GM21390 (cell line): ENCODE measurements around the gene GJE1.
"Not testable (repeated sequence)": the region's sequence is repeated elsewhere in the genome, so short reads cannot be mapped to it uniquely, and the experiment has no call there.

Experiments used
- ATAC-seq: cut with Tn5 transposase; IDR thresholded peaks from one replicate; pipeline ENCODE4 v1.9.1; 2021; ENCODE audit not compliant: unreplicated experiment

GJE1 gene, protein sequence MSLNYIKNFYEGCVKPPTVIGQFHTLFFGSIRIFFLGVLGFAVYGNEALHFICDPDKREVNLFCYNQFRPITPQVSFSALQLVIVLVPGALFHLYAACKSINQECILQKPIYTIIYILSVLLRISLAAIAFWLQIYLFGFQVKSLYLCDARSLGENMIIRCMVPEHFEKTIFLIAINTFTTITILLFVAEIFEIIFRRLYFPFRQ

DNA sequence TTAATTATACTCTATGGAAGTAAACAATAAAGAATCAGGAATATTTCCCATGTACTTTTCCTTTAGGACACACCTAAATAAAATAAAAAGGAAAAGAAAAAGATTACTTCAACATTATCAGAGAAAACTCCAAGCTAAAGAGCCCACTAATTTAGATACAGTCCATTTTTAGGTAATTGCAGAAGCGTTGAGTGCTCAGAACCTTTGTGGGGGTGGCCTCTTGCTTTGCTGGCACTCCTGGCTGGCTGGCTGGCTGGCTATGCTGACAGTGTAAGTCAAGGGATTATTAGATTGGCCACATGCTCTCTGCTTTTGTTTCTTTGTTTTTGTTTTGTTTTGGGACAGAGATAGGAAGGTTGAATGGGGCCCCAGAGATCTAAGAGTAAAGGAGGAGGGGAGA is at the start of gene GJE1:
TSS of gene GJE1 (plus strand) at position 301 of the 400 bp plus-strand sequence. CDS start 234 bp downstream, outside the sequence.
- no peak for ATAC-seq

DNA sequence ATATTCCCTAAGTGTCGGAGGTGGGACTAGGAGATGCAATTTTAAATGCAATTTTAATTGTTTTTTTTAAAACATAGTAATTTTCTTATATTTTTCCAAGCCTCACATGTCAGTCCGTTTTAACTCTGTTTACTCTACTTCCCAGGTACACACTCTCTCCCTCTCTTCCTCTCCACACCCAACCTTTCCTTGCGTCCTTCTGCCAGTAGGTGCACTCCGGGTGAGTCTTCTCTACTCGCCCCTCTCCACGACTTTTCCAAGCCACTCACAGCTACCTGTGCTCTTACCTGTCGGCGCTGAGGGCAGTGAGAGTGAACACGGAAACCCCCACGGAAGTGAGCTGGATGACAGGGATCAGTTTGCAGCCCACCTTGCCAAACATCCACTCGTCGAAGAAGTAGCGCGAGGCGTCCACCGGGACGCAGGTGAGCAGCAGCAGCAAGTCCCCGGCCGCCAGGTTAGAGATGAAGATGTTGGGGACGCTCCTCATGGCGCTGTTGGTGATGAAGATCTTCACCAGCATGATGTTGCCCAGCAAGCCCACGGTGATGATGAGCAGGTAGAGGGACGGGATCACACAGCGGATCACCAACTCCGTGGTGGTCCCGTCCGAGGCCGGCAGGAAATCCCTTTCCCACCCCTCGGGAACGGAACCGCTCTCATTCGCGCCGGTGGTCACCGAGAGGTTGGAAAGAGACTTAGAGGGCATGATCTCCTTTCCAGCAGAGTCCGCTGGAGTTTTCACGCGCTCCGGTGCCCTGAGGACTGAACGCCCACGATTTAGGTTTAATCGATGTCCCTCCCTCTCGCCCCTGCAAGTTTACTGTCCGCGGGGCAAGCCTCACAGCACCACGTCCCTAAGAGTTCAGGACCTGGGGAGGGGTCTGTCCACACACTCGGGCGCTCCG is 44.5 kb upstream of the GJE1 start:
- ATAC-seq: no peak

DNA sequence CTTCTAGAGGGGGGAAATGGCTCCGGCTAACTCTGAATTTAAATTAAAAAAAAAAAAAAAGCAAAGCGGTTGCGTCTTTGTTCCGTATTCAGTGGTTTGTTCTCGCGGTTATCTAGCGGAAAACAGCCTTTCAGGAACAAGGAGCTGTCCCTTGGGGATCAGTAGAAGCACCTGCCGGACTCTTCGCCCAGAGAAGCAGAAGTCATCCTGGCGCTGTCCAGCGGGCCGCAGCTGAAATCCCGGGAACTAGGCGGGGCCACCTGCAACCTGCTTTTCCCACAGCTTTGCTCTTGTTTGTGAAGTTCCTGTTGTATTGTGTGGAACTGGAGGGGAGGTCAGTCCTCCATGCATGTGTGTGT is 43.9 kb upstream of the GJE1 start:
- no peak for ATAC-seq

DNA sequence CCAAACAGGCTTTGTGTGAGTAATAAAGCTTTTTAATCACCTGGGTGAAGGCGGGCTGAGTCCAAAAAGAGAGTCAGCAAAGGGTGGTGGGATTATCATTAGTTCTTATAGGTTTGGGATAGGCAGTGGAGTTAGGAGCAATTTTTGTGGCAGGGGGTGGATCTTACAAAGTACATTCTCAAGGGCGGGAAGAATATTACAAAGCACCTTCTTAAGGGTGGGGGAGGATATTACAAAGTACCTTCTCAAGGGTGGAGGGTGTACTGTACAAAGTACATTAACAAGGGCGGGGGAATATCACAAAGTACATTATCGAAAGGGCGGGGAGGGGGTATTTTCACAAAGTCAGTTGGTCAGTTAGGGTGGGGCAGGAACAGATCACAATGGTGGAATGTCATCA is 27.9 kb upstream of the GJE1 start:
- not testable (repeated sequence) for ATAC-seq

DNA sequence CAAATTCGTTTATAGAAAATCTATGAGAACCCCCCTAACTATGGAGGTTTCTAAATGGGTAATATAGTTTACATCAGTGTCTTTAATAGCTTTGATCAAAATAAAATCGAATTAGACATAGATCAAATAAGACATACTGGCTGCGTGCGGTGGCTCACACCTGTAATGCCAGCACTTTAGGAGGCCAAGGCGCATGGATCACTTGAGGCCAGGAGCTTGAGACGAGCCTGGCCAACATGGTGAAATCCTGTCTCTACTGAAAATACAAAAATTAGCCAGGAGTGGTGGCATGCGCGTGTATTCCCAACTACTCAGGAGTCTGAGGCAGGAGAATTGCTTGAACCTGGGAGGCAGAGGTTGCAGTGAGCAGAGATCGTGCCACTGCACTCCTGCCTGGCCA is 21.9 kb upstream of the GJE1 start:
- ATAC-seq: not testable (repeated sequence)

DNA sequence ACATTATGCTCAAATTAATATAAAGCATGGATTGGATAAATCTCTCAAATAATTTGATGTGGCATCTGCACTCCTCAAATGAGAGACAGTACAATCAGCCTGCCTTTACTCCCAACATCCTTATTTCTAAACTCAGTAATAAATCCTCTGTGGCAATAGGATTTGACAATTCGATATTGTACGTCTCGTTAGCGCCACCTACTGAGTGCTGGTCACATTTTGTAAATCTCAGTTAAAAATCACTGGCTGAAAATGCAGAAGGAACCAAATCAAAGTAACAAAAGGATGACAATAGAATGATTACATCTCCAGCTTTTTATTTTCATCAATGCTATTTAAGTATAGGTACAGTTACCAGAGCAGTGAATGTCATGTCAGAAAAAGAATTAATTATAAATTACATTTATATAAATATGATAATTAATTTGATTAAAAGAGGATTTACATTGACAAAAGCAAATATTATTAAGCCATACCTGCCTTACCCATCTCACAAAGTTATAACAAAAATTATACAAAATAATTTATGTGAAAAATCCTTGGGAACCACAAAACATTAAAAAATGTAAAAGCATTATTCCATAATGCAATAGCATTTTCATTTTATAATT is 20.2 kb upstream of the GJE1 start:
- ATAC-seq: peak; percentile 77

DNA sequence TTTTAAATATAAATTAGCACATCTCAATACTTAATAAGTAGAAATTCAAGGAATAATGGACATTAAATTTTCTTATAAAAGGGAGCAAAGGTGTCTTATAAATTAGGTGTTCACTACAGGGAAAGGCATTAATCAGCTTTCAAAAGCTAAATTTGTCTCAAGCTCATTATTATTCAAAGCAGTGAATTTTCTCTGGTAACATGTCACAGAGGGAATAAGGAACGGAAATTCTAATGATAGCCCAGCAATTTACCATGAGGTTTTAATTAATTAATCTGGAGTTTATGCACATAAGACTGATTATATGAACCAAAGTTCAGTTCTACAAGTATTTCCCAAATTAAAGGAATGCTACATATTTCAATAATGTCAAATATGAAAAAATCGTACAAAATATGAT is 15.4 kb upstream of the GJE1 start:
- ATAC-seq: no peak

DNA sequence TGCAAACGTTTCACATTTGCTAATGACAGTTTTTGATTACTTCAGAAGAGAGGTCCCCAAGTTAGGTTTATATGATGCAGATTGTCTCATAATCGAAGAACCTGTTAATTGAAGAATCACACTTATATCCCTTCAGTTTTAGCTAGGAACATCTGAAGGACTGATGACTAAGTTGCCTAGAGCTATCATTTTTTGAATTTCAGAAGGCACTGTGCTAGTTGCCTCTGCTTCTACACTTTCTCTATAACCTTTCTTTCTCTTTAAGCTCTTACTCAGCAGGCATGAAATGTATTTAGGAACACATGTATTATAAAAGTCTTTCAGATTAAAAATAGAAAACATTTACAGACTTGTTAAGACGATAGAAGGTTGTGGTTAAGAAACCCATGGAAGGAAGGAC is 14.4 kb upstream of the GJE1 start:
- no peak for ATAC-seq

DNA sequence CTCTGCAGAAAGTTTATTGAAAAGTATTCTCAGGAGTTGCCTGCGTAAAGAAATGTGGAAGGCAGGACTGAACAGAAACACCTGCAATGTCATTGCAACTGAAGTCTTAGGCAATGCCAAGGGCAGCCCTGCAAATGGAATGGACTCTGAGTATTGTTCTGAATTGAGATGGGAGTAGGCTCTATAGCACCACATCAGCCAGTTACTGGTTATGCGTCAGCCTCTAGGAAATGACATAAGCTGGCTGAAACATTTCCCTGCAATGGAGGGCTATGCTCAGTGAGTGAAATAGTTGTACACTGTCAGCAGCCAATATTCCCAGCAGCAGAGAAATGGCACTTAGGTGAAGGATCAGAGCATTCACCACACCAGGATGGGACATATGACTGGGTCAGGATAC is 13.8 kb upstream of the GJE1 start:
- ATAC-seq: no peak

DNA sequence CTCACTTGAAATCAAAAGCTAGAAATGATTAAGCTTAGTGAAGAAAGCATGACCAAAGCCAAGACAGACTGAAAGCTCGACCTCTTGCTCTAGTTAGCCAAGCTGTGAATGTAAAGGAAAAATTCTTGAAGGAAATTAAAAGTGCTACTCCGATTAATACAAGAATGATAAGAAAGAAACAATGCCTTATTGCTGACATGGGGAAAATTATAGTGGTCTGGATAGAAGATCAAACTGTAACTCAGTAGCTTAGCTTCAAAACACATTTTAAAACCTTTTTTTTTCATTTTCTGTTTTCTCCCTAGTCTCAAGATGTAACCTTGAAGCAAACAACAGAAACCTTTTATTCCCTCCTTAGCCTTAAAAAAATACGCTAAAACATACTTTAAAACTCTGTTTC is 11.4 kb upstream of the GJE1 start:
- ATAC-seq: no peak

DNA sequence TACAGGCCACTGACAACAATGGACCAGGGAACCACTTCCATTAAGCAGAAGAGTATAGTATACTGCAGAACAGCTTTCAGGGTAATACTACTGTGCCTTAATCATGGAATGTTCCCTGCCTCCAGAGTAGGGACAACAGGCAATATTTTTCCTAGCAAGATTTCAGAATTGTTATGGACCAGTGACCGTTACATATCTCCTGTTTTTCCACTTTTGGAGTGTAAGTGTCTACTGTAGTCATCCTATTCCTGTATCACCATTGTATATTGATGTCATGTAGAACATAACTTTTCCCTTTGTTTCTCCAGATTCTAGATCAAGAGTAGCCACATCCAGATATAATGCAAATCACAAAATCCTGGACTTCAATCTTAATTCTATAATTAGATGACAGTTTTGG is 1.9 kb upstream of the GJE1 start:
- no peak for ATAC-seq

DNA sequence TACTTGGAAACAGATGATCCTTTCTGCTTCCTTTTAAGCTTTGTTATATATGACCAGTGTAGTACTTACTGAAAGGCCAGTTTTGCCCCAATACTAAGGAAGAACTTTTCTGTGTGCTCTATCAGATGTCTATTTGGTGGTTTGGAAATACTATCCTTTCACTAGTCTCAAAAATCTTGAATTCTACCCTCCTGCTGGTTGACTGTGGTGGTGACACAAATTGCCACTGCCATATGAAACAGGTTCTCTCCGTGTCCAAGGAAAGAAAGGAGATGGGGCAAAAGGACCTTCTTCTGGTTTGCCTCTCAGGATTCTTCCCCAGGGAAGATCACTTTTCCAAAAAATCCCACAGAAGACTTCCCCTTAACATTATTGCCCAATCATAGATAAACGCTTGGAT is 6.2 kb downstream of the GJE1 start:
- ATAC-seq: no peak

DNA sequence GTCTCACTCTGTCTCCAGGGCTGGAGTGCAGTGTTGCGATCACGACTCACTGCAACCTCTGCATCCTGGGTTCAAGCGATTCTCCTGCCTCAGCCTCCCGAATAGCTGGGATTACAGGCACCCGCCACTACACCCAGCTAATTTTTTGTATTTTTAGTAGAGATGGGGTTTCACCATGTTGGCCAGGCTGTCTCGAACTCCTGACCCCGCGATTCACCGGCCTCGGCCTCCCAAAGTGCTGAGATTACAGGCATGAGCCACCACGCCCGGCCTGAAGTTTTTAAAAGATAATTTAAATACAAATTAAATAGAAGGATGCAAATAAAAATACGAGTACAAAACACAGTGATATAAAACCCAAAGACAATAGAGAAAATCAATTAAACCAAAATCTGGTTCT is 8.8 kb downstream of the GJE1 start:
- not testable (repeated sequence) for ATAC-seq

DNA sequence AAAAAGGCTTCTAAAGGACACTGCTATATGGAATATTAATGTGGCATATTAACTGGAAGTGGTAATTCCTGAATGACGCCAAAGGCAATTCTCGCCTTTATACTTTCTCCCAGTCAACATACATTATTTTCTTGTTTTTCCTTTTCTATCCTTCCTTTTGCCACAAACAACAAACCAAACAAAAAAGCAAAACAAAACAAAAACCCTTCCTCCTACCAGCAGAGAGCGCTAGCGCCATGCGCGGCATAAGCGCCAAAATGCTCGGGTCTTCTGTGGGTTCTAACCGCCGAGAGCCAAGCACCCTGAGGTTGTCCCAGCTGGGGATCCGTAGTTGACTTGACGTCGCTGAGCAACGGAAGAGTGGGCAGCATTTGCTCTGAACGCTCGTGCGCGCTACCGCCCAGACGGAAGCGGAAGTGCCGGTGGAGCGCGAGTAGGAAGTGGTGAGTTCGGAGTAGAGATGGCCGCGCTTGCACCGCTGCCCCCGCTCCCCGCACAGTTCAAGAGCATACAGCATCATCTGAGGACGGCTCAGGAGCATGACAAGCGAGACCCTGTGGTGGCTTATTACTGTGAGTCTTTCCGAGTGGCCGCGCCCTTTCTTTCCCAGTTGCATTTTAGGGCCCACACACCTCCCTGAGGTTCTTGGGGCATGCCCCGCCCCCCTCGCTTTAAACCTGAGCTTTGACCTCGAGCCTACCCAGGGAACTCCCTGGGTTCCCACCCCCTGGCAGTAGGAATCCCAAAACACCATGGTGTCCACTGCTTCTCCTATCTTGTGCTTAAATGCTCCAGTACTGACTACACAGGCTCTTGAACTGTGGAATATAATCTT is 14.3 kb downstream of the GJE1 start, which contains the start of the genes NMBR and VTA1:
TSS of gene NMBR (minus strand) at position 295 of the 835 bp plus-strand sequence. CDS start 58,464 bp downstream, outside the sequence.
TSS of gene VTA1 (plus strand) at position 436 of the 835 bp plus-strand sequence. CDS start at position 461, 25 bp downstream.
- ATAC-seq: peak; percentile 100

DNA sequence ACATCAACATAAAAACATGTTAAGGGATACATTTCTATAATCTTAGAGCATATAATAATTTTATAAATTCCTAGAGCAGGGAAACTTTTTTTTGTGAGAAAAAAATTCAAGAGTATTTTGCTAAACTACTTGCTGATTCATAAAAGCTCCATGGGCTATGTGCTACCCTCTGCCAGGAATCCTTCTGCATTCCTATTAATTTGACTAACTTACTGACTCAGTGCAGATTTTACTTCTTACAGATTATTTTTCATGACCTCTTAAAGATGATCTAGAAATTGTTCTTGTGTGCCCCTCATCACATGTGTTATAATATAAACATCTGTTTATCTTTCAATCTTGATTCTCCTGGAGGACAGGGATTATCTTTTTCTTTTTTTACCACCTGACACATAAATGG is 20.0 kb downstream of the GJE1 start:
- ATAC-seq: no peak

DNA sequence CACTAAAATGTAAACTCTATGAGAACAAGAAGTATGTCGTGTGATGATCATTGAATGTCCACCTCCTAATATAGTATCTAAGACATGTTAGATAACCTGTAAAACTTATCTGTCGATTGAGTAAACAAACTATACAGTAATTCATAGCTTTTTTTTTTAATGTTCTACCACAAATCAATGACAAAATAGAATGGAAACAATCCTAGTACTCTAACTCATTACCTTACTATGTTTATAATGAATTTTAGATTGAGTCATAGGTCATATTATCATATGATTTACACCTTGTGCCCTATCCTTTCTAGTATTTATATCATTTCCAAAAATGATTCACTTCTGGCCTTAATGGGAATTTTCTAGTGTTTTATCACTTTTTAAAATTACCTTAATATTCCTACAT is 20.5 kb downstream of the GJE1 start:
- ATAC-seq: no peak

DNA sequence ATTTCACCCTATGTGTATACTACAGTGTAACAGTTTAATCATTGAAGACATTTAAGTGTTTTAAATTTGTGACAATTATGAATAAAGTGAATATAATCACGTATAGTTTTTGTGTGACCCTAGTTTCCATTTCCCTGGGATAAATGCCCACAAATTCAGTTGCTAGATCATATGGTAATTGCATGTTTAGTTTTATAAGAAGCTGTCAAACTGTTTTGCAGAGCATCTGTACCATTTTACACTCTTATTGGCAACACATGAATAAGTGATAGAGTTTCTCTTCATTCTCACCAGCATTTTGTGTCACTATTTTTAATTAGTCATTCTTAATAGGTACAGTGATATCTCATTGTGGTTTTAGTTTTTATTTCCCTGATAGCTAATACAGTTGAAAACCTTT is 21.6 kb downstream of the GJE1 start:
- no peak for ATAC-seq

DNA sequence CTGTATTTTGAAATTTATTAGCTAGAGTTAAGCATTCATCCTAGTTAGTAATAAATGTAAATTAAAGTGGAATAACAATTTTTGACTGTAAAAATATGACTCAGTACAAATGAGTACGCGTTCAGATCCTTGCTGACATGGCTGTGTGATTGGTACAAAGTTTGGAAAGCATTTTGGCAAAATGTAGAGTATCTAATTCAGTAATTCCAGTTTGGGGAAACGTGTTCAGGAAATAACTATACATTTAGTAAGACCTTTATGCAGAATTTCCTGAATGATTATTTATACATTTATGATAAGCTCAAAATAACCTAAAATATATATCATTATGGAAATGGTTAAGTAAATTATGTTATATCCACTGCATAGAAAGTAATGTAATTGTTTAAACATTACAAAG is 22.4 kb downstream of the GJE1 start:
- no peak for ATAC-seq

DNA sequence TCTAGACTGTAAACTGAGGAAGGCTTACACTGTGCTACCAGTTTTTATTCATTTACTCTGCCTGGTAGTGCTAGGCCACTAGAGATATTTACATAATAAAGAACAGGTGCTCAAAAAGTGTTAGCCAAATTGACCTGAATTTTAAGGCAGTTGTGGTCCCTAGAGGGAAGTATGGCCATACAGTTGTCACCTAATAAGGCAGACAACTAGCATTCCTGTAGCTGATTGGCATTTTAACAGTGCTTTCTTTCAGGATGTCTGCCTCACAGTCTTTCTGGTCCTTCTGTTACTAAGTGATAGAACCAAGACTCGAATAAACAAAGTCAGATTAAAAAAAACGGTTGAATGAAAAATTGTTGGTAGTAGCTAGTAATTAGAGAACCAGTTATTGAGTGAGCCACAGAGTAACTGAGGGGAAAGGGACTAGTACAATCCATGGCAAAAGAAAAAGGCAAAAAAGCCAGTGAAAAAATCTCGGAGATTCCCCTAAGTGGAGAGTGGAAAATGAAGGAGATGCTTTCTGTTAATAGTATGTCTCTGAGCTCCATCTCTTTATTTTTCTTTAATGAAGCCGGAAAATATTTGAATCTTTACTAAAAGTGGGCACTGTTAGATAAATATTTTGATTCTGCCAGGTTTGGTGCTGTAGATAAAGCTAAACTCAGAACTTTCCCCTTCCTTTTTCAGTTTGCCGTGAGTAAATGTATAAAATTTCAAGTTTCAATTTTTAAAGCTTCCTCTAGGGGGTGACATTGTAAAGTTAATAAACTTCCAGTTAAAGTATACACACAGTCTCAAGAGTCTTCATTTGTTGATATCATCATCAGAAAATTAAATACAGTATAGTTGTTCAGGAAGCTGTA is 23.4 kb downstream of the GJE1 start:
- peak; percentile 48 for ATAC-seq

DNA sequence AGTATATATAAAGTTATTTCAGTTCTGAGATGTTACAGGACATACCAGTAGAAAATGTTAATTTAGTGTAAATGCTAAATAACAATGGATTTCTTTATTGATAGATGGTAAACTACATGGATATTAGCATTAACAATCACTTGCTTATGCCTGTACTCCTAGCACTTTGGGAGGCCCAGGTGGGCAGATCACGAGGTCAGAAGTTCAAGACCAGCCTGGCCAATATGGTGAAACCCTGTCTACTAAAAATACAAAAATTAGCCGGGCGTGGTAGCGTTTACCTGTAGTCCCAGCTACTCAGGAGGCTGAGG is 24.0 kb downstream of the GJE1 start:
- not testable (repeated sequence) for ATAC-seq
